ENCODE measurements around the gene VWA5A. TPM values are rescaled to one million over a fixed set of nuclear protein-coding genes. Genes with fewer than 3 reads are reported as not detected.
"Not testable (repeated sequence)": the region's sequence is repeated elsewhere in the genome, so short reads cannot be mapped to it uniquely, and the experiment has no call there.

Gene VWA5A
- total and polyA plus RNA-seq, 2 experiments from 2014 or later, result 7.5 to 8.2 TPM

DNA sequence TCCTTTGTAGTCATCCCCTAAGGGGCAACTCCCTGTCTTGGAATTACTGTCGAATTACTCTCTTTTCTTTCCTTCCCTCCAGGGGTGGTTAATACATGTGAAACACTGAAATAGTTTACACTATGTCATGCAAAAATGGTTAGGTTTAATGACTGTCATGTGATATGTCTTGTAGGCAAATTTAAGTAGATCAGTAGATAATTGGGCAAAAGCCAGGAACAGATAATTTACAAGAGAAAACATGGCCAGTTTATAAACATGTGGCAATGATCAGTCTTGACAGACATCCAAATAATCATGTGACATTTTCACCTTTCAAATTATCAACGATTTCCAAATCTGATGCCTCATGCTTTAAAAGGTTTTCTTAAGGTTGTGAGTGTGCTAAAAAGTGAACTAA lies 3.9 kb downstream of the VWA5A start:
- H3K9me3 ChIP-seq (ENCODE audit: low read depth), result no peaks in the 10 kb centered on the region
- no peaks in the 10 kb centered on the region for H3K79me2 ChIP-seq (ENCODE audit: insufficient read depth)
- no peaks in the 10 kb centered on the region for H3F3A ChIP-seq (ENCODE audit: insufficient read depth)
- no peak overlapping the region for H3K4me3 ChIP-seq
- H3K9ac ChIP-seq, result no peak overlapping the region
- no peak overlapping the region for H3K4me2 ChIP-seq (ENCODE audit: unreplicated experiment)
- no peak overlapping the region for H2AFZ ChIP-seq
- H3K27me3 ChIP-seq (replicated peaks; ENCODE audit: insufficient read depth), result no peaks in the 10 kb centered on the region
- H3K9me2 ChIP-seq (ENCODE audit: insufficient read depth), result no peaks in the 10 kb centered on the region
- 27 to 33% methylated on average over 2 of the region's 2 CpGs for WGBS, 2 experiments (ENCODE audit: low coverage in 1 of 2, low lambda C conversion rate in 2 of 2, missing lambda C conversion rate in 2 of 2)
- no peak for DNase-seq
- TF ChIP-seq EZH2 (IDR thresholded peaks at IDR 0.05; ENCODE audit: insufficient read depth, poor library complexity, severe bottlenecking), result no peak
- TF ChIP-seq EZH2phosphoT487 (IDR thresholded peaks at IDR 0.05; ENCODE audit: insufficient read depth, low read depth), result no peak
- no peaks in the 10 kb centered on the region for H4K20me1 ChIP-seq (ENCODE audit: insufficient read depth)
- no peaks in the 10 kb centered on the region for H3K36me3 ChIP-seq (ENCODE audit: low read depth)
- peaks cover 15% of the 10 kb centered on the region for H3K4me1 ChIP-seq (ENCODE audit: insufficient read depth)
- in situ Hi-C loops (cut with MboI), result no loop called here
- no peak overlapping the region for H3K27ac ChIP-seq

DNA sequence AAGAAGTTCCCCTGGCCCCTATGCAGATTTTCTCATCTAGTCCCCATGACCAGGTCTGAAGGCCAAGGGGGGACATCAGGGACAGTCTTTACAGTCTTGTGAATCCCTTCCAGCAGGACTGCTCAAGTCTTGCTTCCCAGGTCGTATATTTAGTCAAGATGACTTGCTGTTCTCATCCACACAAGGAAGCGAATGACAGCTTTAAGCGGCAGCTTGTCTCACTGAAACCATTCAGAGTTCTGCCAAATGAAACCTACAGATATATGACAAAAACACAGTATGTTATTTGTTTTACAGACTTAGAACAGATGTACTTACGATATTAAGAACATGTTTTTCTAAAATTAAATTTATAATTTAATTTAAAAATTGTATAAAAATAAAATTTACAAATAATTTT lies 5.6 kb downstream of the VWA5A start:
- Histone ChIP-seq H3K9me3 (ENCODE audit: low read depth) (no peaks in the 10 kb centered on the region), H3K27ac (no peak overlapping the region), H3K9ac (no peak overlapping the region), H3K79me2 (ENCODE audit: insufficient read depth) (no peaks in the 10 kb centered on the region), H3K27me3 (replicated peaks; ENCODE audit: insufficient read depth) (no peaks in the 10 kb centered on the region), H4K20me1 (ENCODE audit: insufficient read depth) (no peaks in the 10 kb centered on the region), H2AFZ (no peak overlapping the region), H3F3A (ENCODE audit: insufficient read depth) (no peaks in the 10 kb centered on the region), H3K4me3 (no peak overlapping the region), H3K4me2 (ENCODE audit: unreplicated experiment) (no peak overlapping the region), H3K36me3 (ENCODE audit: low read depth) (no peaks in the 10 kb centered on the region), H3K9me2 (ENCODE audit: insufficient read depth) (no peaks in the 10 kb centered on the region), H3K4me1 (ENCODE audit: insufficient read depth) (peaks cover 3% of the 10 kb centered on the region)
- in situ Hi-C loops (cut with MboI), result no loop called here
- 68 to 73% methylated on average over 4 of the region's 4 CpGs for WGBS, 2 experiments (ENCODE audit: low coverage in 1 of 2, low lambda C conversion rate in 2 of 2, missing lambda C conversion rate in 2 of 2)
- no peak for DNase-seq
- TF ChIP-seq EZH2 (IDR thresholded peaks at IDR 0.05; ENCODE audit: insufficient read depth, poor library complexity, severe bottlenecking) (no peak), EZH2phosphoT487 (IDR thresholded peaks at IDR 0.05; ENCODE audit: insufficient read depth, low read depth) (no peak)

GRCh38 chr11:124122123-124122522 lies 6.9 kb downstream of the VWA5A start:
- Histone ChIP-seq H3K36me3 (ENCODE audit: low read depth) (no peaks in the 10 kb centered on the region), H3K79me2 (ENCODE audit: insufficient read depth) (no peaks in the 10 kb centered on the region), H3K4me1 (ENCODE audit: insufficient read depth) (no peaks in the 10 kb centered on the region), H3K9me2 (ENCODE audit: insufficient read depth) (no peaks in the 10 kb centered on the region), H3K4me2 (ENCODE audit: unreplicated experiment) (no peak overlapping the region), H2AFZ (no peak overlapping the region), H4K20me1 (ENCODE audit: insufficient read depth) (no peaks in the 10 kb centered on the region), H3K9ac (no peak overlapping the region), H3F3A (ENCODE audit: insufficient read depth) (no peaks in the 10 kb centered on the region), H3K9me3 (ENCODE audit: low read depth) (no peaks in the 10 kb centered on the region), H3K27ac (no peak overlapping the region), H3K4me3 (no peak overlapping the region), H3K27me3 (replicated peaks; ENCODE audit: insufficient read depth) (no peaks in the 10 kb centered on the region)
- TF ChIP-seq EZH2 (IDR thresholded peaks at IDR 0.05; ENCODE audit: insufficient read depth, poor library complexity, severe bottlenecking) (no peak), EZH2phosphoT487 (IDR thresholded peaks at IDR 0.05; ENCODE audit: insufficient read depth, low read depth) (no peak)
- in situ Hi-C loops (cut with MboI), result no loop called here
- no peak for DNase-seq
- WGBS, 2 experiments (ENCODE audit: low coverage in 1 of 2, low lambda C conversion rate in 2 of 2, missing lambda C conversion rate in 2 of 2), result 36 to 52% methylated on average over 1 of the region's 1 CpG

- H3K4me2 ChIP-seq (ENCODE audit: unreplicated experiment), result no peak overlapping the region
- DNase-seq, result no peak
- no peak for TF ChIP-seq EZH2 (IDR thresholded peaks at IDR 0.05; ENCODE audit: insufficient read depth, poor library complexity, severe bottlenecking)
- no peak for TF ChIP-seq EZH2phosphoT487 (IDR thresholded peaks at IDR 0.05; ENCODE audit: insufficient read depth, low read depth)
- H3K36me3 ChIP-seq (ENCODE audit: low read depth), result no peaks in the 10 kb centered on the region
- no peak overlapping the region for H3K9ac ChIP-seq
- 68 to 70% methylated on average over 2 of the region's 2 CpGs for WGBS, 2 experiments (ENCODE audit: low coverage in 1 of 2, low lambda C conversion rate in 2 of 2, missing lambda C conversion rate in 2 of 2)
- H3K9me3 ChIP-seq (ENCODE audit: low read depth), result no peaks in the 10 kb centered on the region
- no peaks in the 10 kb centered on the region for H3K79me2 ChIP-seq (ENCODE audit: insufficient read depth)
- H2AFZ ChIP-seq, result no peak overlapping the region
- no peaks in the 10 kb centered on the region for H3K27me3 ChIP-seq (replicated peaks; ENCODE audit: insufficient read depth)
- in situ Hi-C loops (cut with MboI), result no loop called here
- no peaks in the 10 kb centered on the region for H3K9me2 ChIP-seq (ENCODE audit: insufficient read depth)
- H3K4me3 ChIP-seq, result no peak overlapping the region
- no peaks in the 10 kb centered on the region for H3F3A ChIP-seq (ENCODE audit: insufficient read depth)
- H3K27ac ChIP-seq, result no peak overlapping the region
- H3K4me1 ChIP-seq (ENCODE audit: insufficient read depth), result no peaks in the 10 kb centered on the region
- no peaks in the 10 kb centered on the region for H4K20me1 ChIP-seq (ENCODE audit: insufficient read depth)
Measured at GRCh38 chr11:124123622-124124021, 8.4 kb downstream of the VWA5A start.

DNA sequence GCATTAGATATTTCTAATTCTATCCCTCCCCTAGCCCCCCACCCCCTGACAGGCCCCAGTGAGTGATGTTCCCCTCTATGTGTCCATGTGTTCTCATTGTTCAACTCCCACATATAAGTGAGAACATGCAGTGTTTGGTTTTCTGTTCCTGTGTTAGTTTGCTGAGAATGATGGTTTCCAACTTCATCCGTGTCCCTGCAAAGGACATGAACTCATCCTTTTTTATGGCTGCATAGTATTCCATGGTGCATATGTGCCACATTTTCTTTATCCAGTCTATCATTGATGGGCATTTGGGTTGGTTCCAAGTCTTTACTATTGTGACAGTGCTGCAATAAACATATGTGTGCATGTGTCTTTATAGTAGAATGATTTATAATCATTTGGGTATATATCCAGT lies 11.9 kb downstream of the VWA5A start:
- H3K36me3 ChIP-seq (ENCODE audit: low read depth); H3K27me3 ChIP-seq (replicated peaks; ENCODE audit: insufficient read depth); H3K4me2 ChIP-seq (ENCODE audit: unreplicated experiment); H3F3A ChIP-seq (ENCODE audit: insufficient read depth); H3K4me3 ChIP-seq; H3K9ac ChIP-seq; H3K9me2 ChIP-seq (ENCODE audit: insufficient read depth); H2AFZ ChIP-seq; H3K4me1 ChIP-seq (ENCODE audit: insufficient read depth); H3K27ac ChIP-seq; H3K79me2 ChIP-seq (ENCODE audit: insufficient read depth); H4K20me1 ChIP-seq (ENCODE audit: insufficient read depth); in situ Hi-C loops (cut with MboI); H3K9me3 ChIP-seq (ENCODE audit: low read depth); DNase-seq: not testable (repeated sequence)
- WGBS, 2 experiments (ENCODE audit: low coverage in 1 of 2, low lambda C conversion rate in 2 of 2, missing lambda C conversion rate in 2 of 2), result 58 to 78% methylated on average over 1 of the region's 1 CpG

All from GM23248 (cell line).